HG02642 (cell line): ENCODE data around the gene STING1.
A peak's percentile ranks its signal among the peaks of the same experiment; 100 is the strongest.

ENCODE experiments used
- ATAC-seq: cut with Tn5 transposase; IDR thresholded peaks from one replicate; pipeline ENCODE4 v1.9.1; 2021; ENCODE audit warnings: mild to moderate bottlenecking; ENCODE audit not compliant: unreplicated experiment, poor library complexity

The STING1 gene

DNA sequence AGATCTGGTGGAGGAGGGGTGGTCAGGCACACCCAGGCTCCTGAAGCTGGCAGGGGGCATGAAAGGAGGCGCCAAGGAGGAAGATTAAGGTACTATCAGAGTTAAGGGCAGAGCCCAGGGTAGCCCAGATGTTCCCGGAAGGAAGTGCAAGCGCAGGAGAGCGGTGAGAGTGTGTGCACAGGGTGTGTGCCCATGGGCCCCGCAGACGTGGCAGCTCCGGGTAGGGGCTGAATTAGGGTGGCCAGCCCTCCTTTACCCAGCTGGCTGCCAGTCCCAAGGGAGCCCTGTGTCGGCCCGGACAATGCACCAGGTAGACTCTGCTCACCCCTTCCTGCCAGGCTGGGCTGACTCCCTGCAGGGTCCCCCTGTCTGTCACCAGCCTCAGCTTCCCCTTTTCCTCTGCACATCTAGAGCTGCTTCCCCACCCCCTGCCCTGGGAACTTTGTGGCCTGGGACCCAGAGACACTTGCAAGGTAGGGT, 11.7 kb downstream of the STING1 start, which contains the start of gene SMIM33:
Gene SMIM33, plus strand, starts transcription at position 184 of the 480 bp plus-strand sequence. Its CDS starts 118 bp downstream, at position 302.
- ATAC-seq = no peak

DNA sequence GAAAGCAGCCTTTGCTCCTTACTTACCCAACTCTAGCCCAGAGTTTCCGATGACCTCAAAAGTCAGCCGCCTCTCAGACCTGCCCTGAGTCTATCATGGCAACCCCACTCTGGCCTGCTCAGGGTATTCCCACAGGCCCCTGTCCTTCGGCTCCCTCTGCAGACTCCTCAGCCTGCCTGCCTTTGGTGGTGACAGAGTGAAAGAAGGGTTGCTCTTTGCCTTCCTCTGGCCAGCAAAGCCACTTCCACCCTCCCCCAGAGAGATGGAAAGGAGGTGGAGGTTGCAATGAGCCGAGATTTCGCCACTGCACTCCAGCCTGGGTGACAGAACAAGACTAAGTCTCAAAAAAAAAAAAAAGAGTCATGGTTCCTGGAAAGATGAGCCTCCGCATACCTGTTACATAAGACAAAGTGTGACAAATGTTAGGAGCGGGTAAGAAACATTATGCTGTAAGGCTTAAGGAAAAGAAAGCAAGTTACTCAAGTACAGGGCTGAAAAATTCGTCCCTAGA, 14.1 kb downstream of the STING1 start:
- ATAC-seq = no peak

DNA sequence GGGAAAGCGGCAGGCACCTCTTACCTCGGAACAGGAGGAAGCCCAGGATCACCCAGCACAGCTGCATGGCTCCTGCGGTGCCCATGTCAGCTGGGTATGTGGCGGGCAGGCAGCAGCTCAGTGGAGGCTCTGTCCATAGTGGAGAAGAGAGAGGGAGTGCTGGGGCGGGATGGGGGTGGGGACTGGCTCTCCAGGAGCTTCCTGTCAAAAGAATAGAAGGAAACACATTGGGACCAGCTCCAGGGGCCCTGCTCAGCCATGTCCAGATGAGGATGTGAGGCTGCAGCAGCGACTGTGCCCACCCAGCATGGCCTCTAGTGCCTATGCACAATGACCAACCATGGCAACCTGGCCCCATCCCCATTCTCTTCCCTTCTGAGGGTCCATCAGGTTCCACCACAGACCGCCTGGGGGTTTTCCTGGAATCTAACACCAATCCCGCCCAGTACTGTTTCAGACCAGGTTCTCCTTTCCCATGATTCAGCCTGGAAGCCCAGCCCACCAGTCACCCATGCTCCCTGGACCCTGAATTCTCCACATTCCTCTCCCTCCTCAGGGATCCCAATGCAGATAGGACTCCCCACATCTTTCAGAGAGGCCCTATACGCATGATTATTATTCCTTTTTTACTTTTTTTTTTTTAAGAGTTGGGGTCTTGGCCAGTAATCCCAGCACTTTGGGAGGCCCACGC, 19.8 kb downstream of the STING1 start, which contains the start of gene ECSCR:
Gene ECSCR, minus strand, starts transcription at position 158 of the 691 bp plus-strand sequence. Its CDS starts 73 bp downstream, at position 85.
- no peak for ATAC-seq

GRCh38 chr5:139461698-139462097, 20.9 kb downstream of the STING1 start:
- ATAC-seq = no peak

DNA sequence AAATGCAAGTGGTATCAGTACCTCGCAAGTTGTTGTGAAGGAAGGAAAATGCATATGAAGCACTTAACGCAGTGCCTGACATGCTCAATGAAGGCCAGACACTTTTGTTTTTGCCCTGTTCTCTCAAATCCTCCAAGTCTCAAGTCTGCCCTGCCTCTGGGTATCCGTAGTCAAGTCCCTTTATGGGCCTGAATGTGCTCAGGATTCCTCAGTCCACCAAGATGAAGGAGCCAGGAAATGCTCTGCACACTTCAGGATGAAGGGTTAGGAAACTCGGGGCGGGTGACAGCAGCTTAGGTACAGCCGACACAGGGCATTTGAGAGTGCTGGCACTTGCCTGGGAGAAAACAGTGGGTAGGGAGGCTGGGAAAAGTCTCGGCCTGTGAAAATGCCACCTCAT, 21.4 kb downstream of the STING1 start:
- ATAC-seq = no peak

GRCh38 chr5:139460455-139460854, 22.1 kb downstream of the STING1 start:
- no peak for ATAC-seq

DNA sequence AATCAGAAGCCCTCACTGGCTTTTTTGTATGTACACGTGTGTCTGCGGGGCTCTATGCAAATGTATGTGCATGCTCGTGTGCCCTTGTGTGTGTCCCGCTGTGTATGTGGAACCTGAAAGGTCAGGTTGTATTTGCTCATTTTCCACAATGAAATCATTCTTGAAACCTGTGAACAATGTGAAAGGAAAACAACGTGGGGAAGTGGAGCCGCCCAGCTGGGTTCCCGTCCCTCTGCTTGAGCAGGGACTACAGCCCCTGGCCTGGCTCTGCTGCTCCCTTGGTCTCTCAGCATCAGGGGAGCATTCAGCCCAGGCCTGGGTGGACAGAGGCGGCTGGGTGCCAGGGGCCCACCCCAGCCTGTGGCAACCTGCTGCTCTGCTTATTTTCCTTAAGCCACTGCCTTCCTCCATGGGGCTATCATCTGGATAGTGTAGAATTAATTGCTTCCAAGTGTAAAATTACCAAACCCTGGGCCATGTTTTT, 23.1 kb downstream of the STING1 start:
- ATAC-seq = peak; percentile 35

GRCh38 chr5:139458580-139459407, 23.8 kb downstream of the STING1 start:
- ATAC-seq = peak; percentile 58

DNA sequence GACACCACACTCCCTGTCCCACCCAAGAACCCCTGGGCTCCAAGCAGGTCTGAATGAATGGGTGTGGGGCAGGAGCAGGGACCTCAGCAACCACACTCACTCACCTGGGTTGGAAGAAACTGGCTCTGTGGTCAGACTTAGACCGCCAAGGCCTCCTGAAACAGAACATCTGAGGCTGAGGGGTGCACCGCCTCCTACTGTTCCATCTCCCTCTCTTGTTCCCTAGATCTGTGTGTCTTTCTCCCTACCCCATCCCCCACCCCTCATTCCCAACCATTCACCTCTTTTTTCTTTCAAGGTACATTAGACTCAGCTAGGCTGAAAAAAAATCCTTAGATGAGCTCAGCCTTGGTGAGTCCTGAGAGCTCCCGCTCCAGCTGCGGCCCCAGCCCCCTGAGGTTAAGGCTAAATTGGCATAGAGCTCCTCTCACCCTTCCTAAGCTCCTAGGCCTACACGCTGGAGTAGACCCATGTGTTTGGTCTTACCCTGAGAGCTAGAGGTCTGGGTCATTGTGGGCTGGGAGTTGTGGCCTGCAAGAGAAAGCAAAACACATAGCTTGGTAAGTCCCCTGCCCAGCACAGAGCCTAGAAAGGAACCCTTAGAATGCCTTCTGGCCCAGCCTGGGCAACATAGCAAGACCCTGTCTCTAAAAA, 24.8 kb downstream of the STING1 start:
- ATAC-seq = no peak

DNA sequence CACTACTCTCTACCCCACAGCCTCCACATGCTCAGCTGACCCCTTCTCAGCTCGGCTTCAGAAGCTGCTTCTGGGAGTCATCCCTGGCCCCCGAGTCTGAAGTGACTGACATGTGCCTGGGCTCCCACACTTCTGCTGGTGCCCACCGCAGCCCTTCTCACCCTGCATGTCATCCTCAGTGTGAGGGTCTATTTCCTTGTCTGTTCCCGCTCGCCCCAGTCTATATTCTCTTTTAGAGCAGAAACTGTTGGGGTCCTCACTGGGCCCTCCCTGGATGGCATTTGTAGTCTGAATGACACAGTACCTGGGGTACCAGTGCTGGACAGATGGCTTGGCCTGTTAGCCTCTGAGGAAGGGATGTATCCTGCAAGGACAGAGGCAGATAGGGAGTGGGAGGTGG, 25.3 kb downstream of the STING1 start:
- no peak for ATAC-seq

- ATAC-seq = no peak
These were observed 25.8 kb downstream of the STING1 start for GRCh38 chr5:139456776-139457175.

DNA sequence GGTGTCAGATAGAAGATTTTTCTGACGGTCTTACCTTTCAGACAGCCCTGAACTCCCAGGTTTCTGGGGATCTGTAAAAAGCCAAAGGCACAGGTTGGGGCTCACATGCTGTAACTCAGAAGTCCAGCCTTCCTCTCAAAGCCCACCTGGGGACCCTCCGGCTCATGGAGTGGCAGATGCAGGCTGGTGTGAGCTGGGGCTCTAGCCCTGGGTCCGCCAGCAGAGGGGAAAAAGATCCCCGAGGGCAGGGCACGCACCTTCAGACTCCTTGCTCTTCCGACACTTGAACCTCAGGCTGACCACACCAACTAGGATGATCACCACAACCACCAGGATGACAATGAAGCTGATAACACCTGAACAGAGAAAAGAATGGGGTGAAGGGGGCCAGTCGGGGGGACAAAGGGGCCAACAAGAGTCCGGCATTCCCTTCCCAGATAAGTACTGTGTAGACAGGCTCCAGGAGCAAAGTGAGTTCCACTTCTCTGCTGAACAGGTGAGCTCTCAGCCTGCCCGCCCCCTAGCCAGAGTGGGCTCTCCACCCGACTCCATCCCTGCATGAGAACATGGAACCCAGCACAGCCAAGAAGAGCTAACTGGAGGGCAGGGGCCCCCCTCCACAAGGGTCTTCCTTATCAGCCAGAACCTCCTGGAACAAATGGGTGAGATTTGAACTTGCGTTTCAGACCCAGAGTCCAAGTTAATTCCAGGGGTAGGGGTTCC, 27.8 kb downstream of the STING1 start:
- no peak for ATAC-seq

- ATAC-seq = no peak
These were observed 28.6 kb downstream of the STING1 start for GRCh38 chr5:139453683-139454567.

- ATAC-seq = no peak
These were observed 30.5 kb downstream of the STING1 start for GRCh38 chr5:139451878-139452660.

DNA sequence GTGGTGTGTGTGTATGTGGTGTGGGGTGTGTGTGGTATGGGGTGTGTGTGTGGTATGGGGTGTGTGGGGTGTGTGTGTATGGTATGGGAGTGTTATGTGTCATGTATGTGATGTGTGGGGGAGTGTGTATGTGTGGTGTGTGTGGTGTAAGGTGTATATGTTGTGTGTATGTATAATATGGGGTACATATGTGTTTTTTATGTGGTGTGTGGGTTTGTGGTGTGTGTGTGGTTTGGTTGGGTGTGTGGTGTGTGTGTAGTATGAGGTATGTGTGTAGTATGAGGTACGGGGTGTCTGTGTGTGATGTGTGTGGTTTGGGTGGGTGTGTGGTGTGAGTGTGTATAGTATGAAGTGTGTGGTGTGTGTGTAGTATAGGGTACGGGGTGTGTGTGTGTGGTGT, 31.4 kb downstream of the STING1 start:
- ATAC-seq = no peak

- peak; percentile 72 for ATAC-seq
These were observed 35.4 kb downstream of the STING1 start for GRCh38 chr5:139446956-139447779.
